ENCODE measurements around the gene TTC5.
"Not testable (repeated sequence)": the region's sequence is repeated elsewhere in the genome, so short reads cannot be mapped to it uniquely, and the experiment has no call there.

Gene TTC5

GRCh38 chr14:20305265-20306078 is at the start of gene TTC5:
Gene TTC5 (minus strand): TSS chr14:20305951. CDS start chr14:20305937, 14 bp downstream.
- DNase-seq: peak; percentile 19 to 88 (median 65)

GRCh38 chr14:20350860-20351259 is 45.1 kb upstream of the TTC5 start:
- no peak for DNase-seq

GRCh38 chr14:20350282-20350681 is 44.5 kb upstream of the TTC5 start:
- DNase-seq: no peak

GRCh38 chr14:20347747-20348146 is 42.0 kb upstream of the TTC5 start:
- DNase-seq: no peak

- DNase-seq: no peak
Observed at GRCh38 chr14:20346713-20347112, 41.0 kb upstream of the TTC5 start.

- DNase-seq: no peak
Observed at GRCh38 chr14:20345366-20345765, 39.6 kb upstream of the TTC5 start.

GRCh38 chr14:20343862-20344220 is 38.1 kb upstream of the TTC5 start:
- DNase-seq: no peak

GRCh38 chr14:20343092-20343861 is 37.5 kb upstream of the TTC5 start, which contains the start of gene PARP2:
Gene PARP2 (plus strand): TSS chr14:20343635. CDS start chr14:20343642, 7 bp downstream.
- DNase-seq: peak; percentile 85 to 100 (median 98)

GRCh38 chr14:20341646-20342045 is 35.9 kb upstream of the TTC5 start:
- DNase-seq: no peak

- DNase-seq: not testable (repeated sequence)
Observed at GRCh38 chr14:20341032-20341431, 35.3 kb upstream of the TTC5 start.

- DNase-seq: no peak
Observed at GRCh38 chr14:20334017-20334416, 28.3 kb upstream of the TTC5 start.

- no peak for DNase-seq
Observed at GRCh38 chr14:20333494-20333841, 27.7 kb upstream of the TTC5 start.

- peak in 49 of 56 donors; percentile 7 to 84 (median 45) for DNase-seq
Observed at GRCh38 chr14:20332788-20333493, 27.2 kb upstream of the TTC5 start, which contains the start of gene CCNB1IP1. Gene CCNB1IP1 (minus strand): TSS chr14:20333279. CDS start chr14:20316523, 16,756 bp downstream.

GRCh38 chr14:20332431-20332787 is 26.7 kb upstream of the TTC5 start:
- no peak for DNase-seq

- no peak for DNase-seq
Observed at GRCh38 chr14:20331053-20331613, 25.4 kb upstream of the TTC5 start.

- DNase-seq: no peak
Observed at GRCh38 chr14:20329355-20329754, 23.6 kb upstream of the TTC5 start.

GRCh38 chr14:20328705-20329104 is 23.0 kb upstream of the TTC5 start:
- no peak for DNase-seq

GRCh38 chr14:20327005-20327869 is 21.5 kb upstream of the TTC5 start:
- peak in 5 of 56 donors; percentile 1 to 58 (median 4) for DNase-seq

- no peak for DNase-seq
Observed at GRCh38 chr14:20317720-20318119, 12.0 kb upstream of the TTC5 start.

- DNase-seq: no peak
Observed at GRCh38 chr14:20314026-20314425, 8.3 kb upstream of the TTC5 start.

- no peak for DNase-seq
Observed at GRCh38 chr14:20306079-20306423, 300 bp upstream of the TTC5 start.

All from amygdala (tissue), 56 donors.